BJ (cell line): ENCODE measurements around the gene CELSR3. TPM values are rescaled to one million over a fixed set of nuclear protein-coding genes. Genes with fewer than 3 reads are reported as not detected.

Source experiments
- CTCF ChIA-PET: fragments of 350-600 bp; formaldehyde crosslinking; extraction: SDS; loops from one replicate; lab custom pipeline; 2021; ENCODE audit warnings: antibody characterized with exemption, inconsistent platforms; lab: Yijun Ruan, JAX
- POLR2A ChIA-PET: fragments of 300-600 bp; sonication (Branson Sonifier 250); formaldehyde crosslinking; extraction: SDS; loops from one replicate; lab custom pipeline; 2021; ENCODE audit warnings: antibody characterized with exemption; lab: Charles Lee
- DNase-seq: peaks from one replicate; pipeline ENCODE4 v3.0.0-alpha.2; 2011; ENCODE audit warnings: low read depth
- H3K27me3 ChIP-seq: 2 replicates; pipeline ENCODE4 v1.6.0; 2011; ENCODE audit warnings: low read length; ENCODE audit not compliant: control insufficient read depth, insufficient read depth
- H3K36me3 ChIP-seq: 2 replicates; pipeline ENCODE4 v1.5.1; 2011; ENCODE audit warnings: low read length; ENCODE audit not compliant: control insufficient read depth, insufficient read depth
- H3K4me3 ChIP-seq: 2 replicates; pipeline ENCODE4 v1.5.1; 2011; ENCODE audit warnings: low read depth, mild to moderate bottlenecking, control low read depth, low read length
- CTCF ChIP-seq: IDR thresholded peaks from 2 replicates; pipeline ENCODE4 v1.5.1; 2011; ENCODE audit warnings: low read depth, mild to moderate bottlenecking, control low read depth, inconsistent platforms, low read length, moderate library complexity; ENCODE audit not compliant: insufficient read depth
- polyA plus RNA-seq: library from polyadenylated mRNA; depleted of rRNA; stranded (reverse); fragments of >200 nt; gene quantifications from 2 replicates; pipeline ENCODE4 v1.2.3, GENCODE V29; 2011

Gene CELSR3
- polyA plus RNA-seq, 1 experiment: 0.88 TPM

- no peak for DNase-seq
Measured at GRCh38 chr3:48595075-48595525, 67.6 kb downstream of the CELSR3 start, which contains the start of gene COL7A1. TSS of gene COL7A1 (minus strand) at chr3:48595329. CDS start at chr3:48595159, 170 bp downstream.

GRCh38 chr3:48594417-48595049, 68.2 kb downstream of the CELSR3 start:
- H3K4me3 ChIP-seq: peak overlapping the region; percentile 61
- H3K27me3 ChIP-seq: no peaks in the 10 kb centered on the region
- ChIA-PET POLR2A (no interaction called here), CTCF (interaction anchor here (0.6 to 5.4 kb wide), 3 partner anchors 13 to 42 kb away, joined by 3 to 43 read pairs (median 3); no protein-coding TSS in a partner anchor)
- peaks cover 28% of the 10 kb centered on the region for H3K36me3 ChIP-seq
- TF ChIP-seq CTCF: 0 out of 2 replicates have a peak, but pooled peaks have one; percentile 4
- DNase-seq: no peak

More at GRCh38 chr3:48595075-48595525, 67.6 kb downstream of the CELSR3 start, which contains the start of gene COL7A1:
- peaks cover 30% of the 10 kb centered on the region for H3K36me3 ChIP-seq
- no peaks in the 10 kb centered on the region for H3K27me3 ChIP-seq
- TF ChIP-seq CTCF: no peak
- ChIA-PET POLR2A (no interaction called here), CTCF (interaction anchor here (0.7 to 5.4 kb wide), 2 partner anchors 13 to 35 kb away, joined by 3 to 43 read pairs; no protein-coding TSS in a partner anchor)
- peak within 1 kb of the TSS; percentile 61 for H3K4me3 ChIP-seq

- no peak for TF ChIP-seq CTCF
- ChIA-PET POLR2A (no interaction called here), CTCF (interaction anchor here (1.7 kb wide), 1 partner anchor 35 kb away, joined by 5 read pairs; no protein-coding TSS in a partner anchor)
- Histone ChIP-seq H3K36me3 (peaks cover 31% of the 10 kb centered on the region), H3K4me3 (peak overlapping the region; percentile 61), H3K27me3 (no peaks in the 10 kb centered on the region)
- DNase-seq: no peak
Measured at GRCh38 chr3:48593337-48593736, 69.3 kb downstream of the CELSR3 start.

GRCh38 chr3:48592519-48593087, 70.1 kb downstream of the CELSR3 start:
- H3K36me3 ChIP-seq: peaks cover 37% of the 10 kb centered on the region
- TF ChIP-seq CTCF: no peak
- POLR2A ChIA-PET: no interaction called here
- no peaks in the 10 kb centered on the region for H3K27me3 ChIP-seq
- no peak for DNase-seq
- H3K4me3 ChIP-seq: no peak overlapping the region
- CTCF ChIA-PET: interaction anchor here (1.7 kb wide), 1 partner anchor 34 kb away, joined by 5 read pairs; no protein-coding TSS in a partner anchor

- ChIA-PET POLR2A (no interaction called here), CTCF (interaction anchor here (0.9 to 1.7 kb wide), 3 partner anchors 34 to 43 kb away, joined by 3 to 5 read pairs (median 5); partner anchors contain the start of gene SLC26A6)
- no peak for DNase-seq
- peaks cover 43% of the 10 kb centered on the region for H3K36me3 ChIP-seq
- no peaks in the 10 kb centered on the region for H3K27me3 ChIP-seq
- H3K4me3 ChIP-seq: no peak overlapping the region
- no peak for TF ChIP-seq CTCF
Measured at GRCh38 chr3:48591886-48592518, 70.7 kb downstream of the CELSR3 start.
